Right cardiac atrium (tissue), 5 donors: Measurements from ENCODE around the gene TIGD1. TPM values are rescaled to one million over a fixed set of nuclear protein-coding genes. Genes with fewer than 3 reads are reported as not detected.
A peak's percentile ranks its signal among the peaks of the same experiment; 100 is the strongest.

Experiments used
- ATAC-seq, 2 donors: fragments of 200-7000 bp; cut with Tn5 transposase; one replicate each; pipeline versions ENCODE4 v1.8.0 to v1.9.1; 2020; ENCODE audit warnings: moderate library complexity in 2 of 2, mild to moderate bottlenecking in 1 of 2
- DNase-seq, 3 donors: peaks; one replicate each; pipeline ENCODE4 v3.0.0-alpha.2; 2020
- H3K27ac ChIP-seq: one replicate; pipeline ENCODE4 v1.5.1; 2013; ENCODE audit warnings: mild to moderate bottlenecking, low read length, control low read depth, moderate library complexity
- H3K27me3 ChIP-seq: one replicate; pipeline ENCODE4 v1.6.1; 2013; ENCODE audit not compliant: control insufficient read depth, insufficient read depth
- H3K4me1 ChIP-seq: one replicate; pipeline ENCODE4 v1.6.1; 2013; ENCODE audit warnings: low read length; ENCODE audit not compliant: control insufficient read depth, insufficient read depth
- H3K4me3 ChIP-seq: one replicate; pipeline ENCODE4 v1.5.1; 2013; ENCODE audit warnings: low read length, control low read depth
- H3K9me3 ChIP-seq: one replicate; pipeline ENCODE4 v1.6.1; 2013; ENCODE audit warnings: low read length; ENCODE audit not compliant: control insufficient read depth
- WGBS: extraction: QIAGEN DNeasy Blood & Tissue Kit; methylation state at CpG from one replicate; pipeline ENCODE4 v1.1.7; 2013; 5-methylcytosine and 5-hydroxymethylcytosine counted together
- intact Hi-C, 4 donors: fragments of 100-400 bp; cut with DNase I; formaldehyde crosslinking; loops; one replicate each; pipeline versions ENCODE4 v1.11.0 to v1.14.0; 2022 to 2023
- polyA plus RNA-seq: library from polyadenylated mRNA; stranded (reverse); fragments of 200-250 nt; gene quantifications from one replicate; pipeline ENCODE4 v1.2.3, GENCODE V29; 2013
- total RNA-seq, 4 donors: library from RNA; stranded (reverse); fragmentation: NEBNext Ultra II Directional; extraction: Animal tissue kit (Norgen Biotek cat#: 25700); gene quantifications; one replicate each; pipeline ENCODE4 v1.2.1, GENCODE V29; 2021
- donor health status: healthy with polysubstance abuse.
- donor health status: DM: no; HTN: yes; CAD: no.
- donor health status: DM: no; HTN: no; CAD: no.
- donor health status: DM: no; HTN: yes; CAD: no; lungs with severe emphysema.
- donor health status: DM: yes; HTN: yes; CAD: no.

The TIGD1 gene
- total and polyA plus RNA-seq, 5 donors: 1.9 to 3.3 (median 3.1) TPM

DNA sequence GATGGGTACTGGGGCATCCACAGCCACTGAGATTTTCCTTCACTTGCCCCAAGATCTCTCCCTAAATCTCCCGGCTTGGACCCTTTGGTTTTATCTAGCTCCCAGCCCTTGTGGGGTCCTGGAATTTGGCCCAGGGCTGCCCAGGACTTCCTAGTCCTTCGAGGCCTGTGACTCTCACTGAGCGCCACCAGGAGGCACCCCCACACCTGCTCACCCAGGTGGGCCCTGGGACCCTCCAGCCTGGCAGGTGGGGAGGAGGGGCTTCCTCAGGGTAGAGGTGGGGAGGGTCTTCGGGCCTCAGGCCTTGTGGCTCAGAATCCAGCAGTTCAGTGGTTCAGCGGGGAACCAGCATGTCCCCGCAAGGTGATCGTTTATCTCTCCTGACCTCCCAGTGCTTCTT is 42.1 kb downstream of the TIGD1 start:
- 75% methylated on average over 7 of the region's 7 CpGs for WGBS

DNA sequence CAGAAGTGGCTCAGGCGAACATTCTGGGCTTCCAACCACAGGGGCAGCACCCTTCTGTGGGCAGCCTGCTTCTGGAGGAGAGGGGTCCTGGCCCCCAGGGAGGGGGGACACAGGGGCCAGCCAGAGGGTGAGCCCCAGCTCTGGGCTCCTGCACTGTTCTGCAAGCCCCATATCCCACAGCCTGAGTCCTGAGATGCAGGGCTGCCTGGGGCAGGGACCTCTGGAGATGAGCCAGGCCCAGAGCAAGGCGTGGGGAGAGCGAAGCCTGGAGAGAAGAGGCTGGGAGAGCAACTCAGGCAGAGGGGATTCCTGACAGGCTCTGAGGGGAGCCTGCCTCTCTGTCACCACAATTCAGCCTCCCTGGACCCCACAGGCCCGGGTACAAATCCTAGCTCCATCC is 43.6 kb downstream of the TIGD1 start:
- WGBS: 78% methylated on average over 4 of the region's 4 CpGs
- no peak for ATAC-seq
- H3K4me3 ChIP-seq: no peak overlapping the region
- DNase-seq: peak in 1 of 3 donors; percentile 29
- intact Hi-C loops: no loop called here
- H3K9me3 ChIP-seq: no peaks in the 10 kb centered on the region
- H3K27me3 ChIP-seq: no peaks in the 10 kb centered on the region
- H3K4me1 ChIP-seq: no peaks in the 10 kb centered on the region
- H3K27ac ChIP-seq: no peak overlapping the region

More for the DNA sequence above, 42.1 kb downstream of the TIGD1 start:
- ATAC-seq: no peak
- H3K4me3 ChIP-seq: no peak overlapping the region
- peak in 1 of 3 donors; percentile 18 for DNase-seq
- H3K27me3 ChIP-seq: no peaks in the 10 kb centered on the region
- H3K27ac ChIP-seq: no peak overlapping the region
- H3K4me1 ChIP-seq: no peaks in the 10 kb centered on the region
- intact Hi-C loops: no loop called here
- H3K9me3 ChIP-seq: no peaks in the 10 kb centered on the region

DNA sequence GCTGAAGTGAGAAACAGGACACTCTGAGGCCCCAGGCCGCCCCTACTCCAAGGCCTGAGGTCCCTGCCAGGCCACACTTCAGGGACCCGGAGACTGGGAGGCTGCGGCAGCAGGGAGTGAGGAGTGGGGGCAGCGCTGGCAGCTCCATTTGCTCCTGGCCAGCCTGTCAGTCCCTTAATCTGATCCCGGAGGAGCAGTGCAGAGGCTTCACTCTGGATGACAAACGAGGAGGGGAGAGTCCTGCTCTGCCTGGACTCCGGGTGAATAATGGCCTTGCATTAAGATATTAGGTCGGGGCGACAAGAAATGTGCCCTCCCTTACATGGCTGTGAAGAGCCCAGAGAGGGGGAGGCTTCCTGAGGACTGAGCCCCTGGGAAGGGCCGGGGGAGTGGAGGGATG is 44.5 kb downstream of the TIGD1 start:
- H3K4me3 ChIP-seq: no peak overlapping the region
- 47% methylated on average over 10 of the region's 10 CpGs for WGBS
- H3K27ac ChIP-seq: no peak overlapping the region
- intact Hi-C loops: no loop called here
- ATAC-seq (no peak), DNase-seq (peak in 1 of 3 donors; percentile 9)
- no peaks in the 10 kb centered on the region for H3K4me1 ChIP-seq
- no peaks in the 10 kb centered on the region for H3K9me3 ChIP-seq
- H3K27me3 ChIP-seq: no peaks in the 10 kb centered on the region

DNA sequence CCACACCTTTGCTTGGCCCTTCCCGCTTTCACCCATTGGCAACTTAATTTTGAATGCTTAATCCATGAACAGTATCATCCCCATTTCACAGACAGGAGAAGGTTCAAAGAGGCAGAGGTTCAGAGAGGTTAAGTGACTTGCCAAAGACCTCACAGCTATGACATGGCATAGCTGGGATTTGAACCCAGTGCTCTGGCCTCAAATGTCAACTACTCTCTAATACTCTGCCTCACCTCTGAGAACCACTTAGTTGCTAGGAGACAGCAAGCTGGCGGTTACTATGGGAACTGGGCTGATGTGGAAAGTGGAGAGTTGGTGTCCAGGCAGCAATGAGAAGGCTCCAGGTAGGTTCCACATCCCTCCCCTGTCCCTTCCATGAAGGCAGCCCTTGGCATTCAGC is 45.9 kb downstream of the TIGD1 start:
- 81% methylated on average over 2 of the region's 2 CpGs for WGBS
- ATAC-seq (no peak), DNase-seq (peak in 1 of 3 donors; percentile 12)
- Histone ChIP-seq H3K27me3 (no peaks in the 10 kb centered on the region), H3K4me3 (no peak overlapping the region), H3K4me1 (no peaks in the 10 kb centered on the region), H3K27ac (no peak overlapping the region), H3K9me3 (no peaks in the 10 kb centered on the region)
- intact Hi-C loops: no loop called here

DNA sequence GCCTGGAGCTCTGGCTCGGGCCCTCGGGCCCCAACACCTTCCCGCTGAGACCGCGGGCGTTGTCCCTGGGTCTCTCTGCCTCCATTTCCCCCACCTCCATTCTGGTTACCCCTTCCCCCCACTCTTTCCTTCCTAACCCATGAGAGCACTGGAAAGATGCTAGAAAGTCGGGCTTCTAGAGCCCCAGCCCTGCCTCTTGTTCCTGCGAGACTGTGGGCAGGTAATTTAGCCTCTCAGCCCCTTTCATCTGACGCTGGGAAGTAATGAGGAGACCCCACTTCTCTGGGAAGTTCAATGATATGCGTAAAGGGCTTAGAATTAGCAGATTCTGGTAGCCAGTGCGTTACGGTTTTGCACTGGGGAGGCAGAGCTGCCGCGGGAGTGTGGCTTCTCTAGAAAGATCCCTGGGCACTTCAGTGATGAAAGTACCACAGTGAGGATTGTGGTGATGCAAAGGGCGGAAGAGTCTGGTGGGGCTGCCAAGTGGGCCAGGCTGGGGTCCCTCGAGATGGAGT is 46.5 kb downstream of the TIGD1 start:
- no peak overlapping the region for H3K27ac ChIP-seq
- DNase-seq: peak in 1 of 3 donors; percentile 33
- H3K27me3 ChIP-seq: no peaks in the 10 kb centered on the region
- H3K9me3 ChIP-seq: no peaks in the 10 kb centered on the region
- intact Hi-C loops: no loop called here
- ATAC-seq: no peak
- no peak overlapping the region for H3K4me3 ChIP-seq
- no peaks in the 10 kb centered on the region for H3K4me1 ChIP-seq
- WGBS: 26% methylated on average over 16 of the region's 16 CpGs

DNA sequence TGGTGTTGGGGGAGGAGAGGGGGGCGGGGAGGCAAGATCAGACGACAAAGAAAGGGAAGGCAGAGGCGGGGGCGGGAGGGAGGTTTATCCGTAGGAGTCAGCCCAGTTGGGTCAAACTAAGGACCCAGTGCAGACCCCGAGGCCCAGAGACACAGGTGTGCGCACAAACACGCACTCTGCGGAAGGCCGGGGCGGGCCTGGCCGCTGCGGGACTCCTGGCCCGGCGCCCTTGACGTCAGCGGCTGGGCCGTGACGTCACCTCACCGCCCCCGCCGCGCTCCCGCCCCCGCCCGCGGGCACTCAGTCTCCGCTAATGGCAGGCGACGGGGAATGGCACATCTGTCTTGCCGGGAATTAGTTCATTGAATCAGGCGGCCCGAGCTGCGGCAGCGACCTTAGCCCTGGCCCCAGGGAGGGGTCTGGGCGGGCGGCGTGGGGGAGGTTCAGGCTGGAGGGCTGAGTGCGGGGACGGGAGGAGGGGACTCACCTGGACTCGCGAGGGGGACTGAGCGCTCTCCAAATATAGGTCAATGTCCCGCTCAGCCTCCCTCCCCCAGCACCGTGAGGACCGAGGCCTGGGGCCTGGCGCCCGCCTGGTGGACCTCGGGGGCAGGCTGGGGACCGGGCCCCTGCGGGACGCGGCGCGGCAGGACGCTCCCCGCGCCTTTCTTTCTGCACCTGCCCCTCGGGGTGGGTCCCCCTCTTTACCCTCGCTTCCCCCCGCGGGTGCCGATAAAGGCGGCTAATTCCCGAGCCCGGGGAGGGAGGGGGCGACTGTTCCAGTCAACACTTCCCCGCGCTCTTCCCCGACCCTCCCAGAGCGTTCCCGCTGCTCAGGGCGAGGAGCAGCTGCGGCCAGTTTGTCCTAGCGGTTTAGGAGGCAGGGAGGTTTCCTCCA is 47.2 kb downstream of the TIGD1 start:
- H3K4me3 ChIP-seq: peak overlapping the region; percentile 51
- ATAC-seq (peak; percentile 72 to 75), DNase-seq (peak; percentile 60 to 79 (median 79))
- H3K27me3 ChIP-seq: no peaks in the 10 kb centered on the region
- intact Hi-C loops: no loop called here
- no peak overlapping the region for H3K27ac ChIP-seq
- no peaks in the 10 kb centered on the region for H3K9me3 ChIP-seq
- H3K4me1 ChIP-seq: no peaks in the 10 kb centered on the region
- WGBS: 1% methylated on average over 74 of the region's 75 CpGs

DNA sequence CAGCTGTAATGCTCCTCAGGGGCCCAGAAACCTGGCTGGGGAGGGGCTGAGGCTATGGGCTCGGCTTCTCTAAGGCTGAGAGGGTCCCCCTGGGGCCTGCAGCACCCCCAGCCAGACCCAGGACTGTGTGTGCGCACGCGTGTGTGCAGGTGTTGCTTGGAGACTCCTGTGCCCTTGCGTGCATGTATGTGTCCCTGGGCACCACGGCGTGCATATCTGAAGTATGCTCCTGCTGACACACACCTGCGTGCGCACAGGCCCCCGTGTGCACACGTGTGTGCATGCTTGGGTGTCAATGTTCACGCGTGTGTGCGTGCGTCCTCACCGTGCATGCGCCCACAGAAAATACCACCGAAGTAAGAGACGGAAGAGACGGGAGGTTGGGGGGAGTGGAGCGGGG is 47.8 kb downstream of the TIGD1 start:
- Histone ChIP-seq H3K27ac (no peak overlapping the region), H3K4me3 (peak overlapping the region; percentile 51)
- ATAC-seq: peak; percentile 3 to 8

DNA sequence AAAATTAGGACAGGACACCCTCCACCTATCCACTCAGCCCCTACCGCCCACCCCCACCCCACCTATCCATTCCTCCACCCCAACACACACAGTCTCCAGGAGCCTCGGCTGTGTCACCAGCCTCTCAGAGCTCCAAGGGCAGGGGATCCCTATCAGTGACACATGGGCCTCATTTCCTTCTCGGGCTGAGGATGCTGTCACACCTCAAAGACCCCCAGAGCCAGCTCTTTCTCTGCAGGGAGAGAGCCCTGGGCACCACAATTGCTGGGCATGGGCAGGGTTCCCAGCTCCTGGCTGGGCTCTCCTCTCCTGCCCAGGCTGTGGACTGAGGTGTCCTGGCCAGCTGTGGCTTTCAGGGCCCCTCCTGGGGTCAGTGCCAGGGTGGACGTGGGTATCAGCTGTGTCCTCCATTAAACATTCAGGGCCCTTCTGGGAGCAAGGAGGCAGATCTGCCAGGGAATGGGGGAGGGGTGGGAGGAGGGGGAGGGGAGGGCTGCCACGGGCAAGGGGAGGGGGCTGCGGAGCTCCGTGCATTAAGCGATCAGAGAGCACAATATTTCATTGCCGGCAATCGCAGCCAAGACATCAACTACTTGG is 48.5 kb downstream of the TIGD1 start:
- 53% methylated on average over 10 of the region's 10 CpGs for WGBS

More for the DNA sequence above, 47.8 kb downstream of the TIGD1 start:
- no peaks in the 10 kb centered on the region for H3K27me3 ChIP-seq
- intact Hi-C loops: no loop called here
- DNase-seq: peak in 1 of 3 donors; percentile 47
- no peaks in the 10 kb centered on the region for H3K9me3 ChIP-seq
- no peaks in the 10 kb centered on the region for H3K4me1 ChIP-seq
- 28% methylated on average over 21 of the region's 21 CpGs for WGBS

DNA sequence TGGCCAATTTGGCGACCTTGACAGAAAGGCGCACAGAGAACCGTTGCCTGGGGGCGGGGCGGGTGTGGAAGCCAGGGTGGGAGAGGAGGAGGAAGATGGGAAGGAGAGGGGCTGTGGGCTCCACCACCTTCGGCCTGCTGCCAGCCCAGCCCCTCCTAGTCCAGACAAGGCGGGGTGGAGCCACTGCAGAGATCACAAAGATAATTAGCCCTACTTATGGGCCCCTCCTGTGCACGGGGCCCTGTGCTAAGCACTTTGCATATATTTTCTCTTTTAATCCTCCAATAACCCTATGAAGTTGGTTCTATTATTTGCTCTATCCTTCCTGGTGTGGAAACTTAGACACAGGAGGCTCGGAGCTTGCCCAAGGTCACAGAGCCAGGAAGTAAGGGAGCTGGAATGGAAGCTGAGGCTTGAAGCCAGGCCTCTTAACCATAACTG is 49.0 kb downstream of the TIGD1 start:
- Histone ChIP-seq H3K4me1 (no peaks in the 10 kb centered on the region), H3K9me3 (no peaks in the 10 kb centered on the region), H3K27ac (no peak overlapping the region), H3K4me3 (no peak overlapping the region), H3K27me3 (no peaks in the 10 kb centered on the region)
- peak in 1 of 3 donors; percentile 48 for DNase-seq
- intact Hi-C loops: no loop called here
- 79% methylated on average over 9 of the region's 9 CpGs for WGBS
- no peak for ATAC-seq

More for the DNA sequence above, 48.5 kb downstream of the TIGD1 start:
- H3K27ac ChIP-seq: no peak overlapping the region
- no peaks in the 10 kb centered on the region for H3K4me1 ChIP-seq
- ATAC-seq (no peak), DNase-seq (peak in 1 of 3 donors; percentile 35)
- H3K27me3 ChIP-seq: no peaks in the 10 kb centered on the region
- H3K9me3 ChIP-seq: no peaks in the 10 kb centered on the region
- intact Hi-C loops: no loop called here
- no peak overlapping the region for H3K4me3 ChIP-seq

DNA sequence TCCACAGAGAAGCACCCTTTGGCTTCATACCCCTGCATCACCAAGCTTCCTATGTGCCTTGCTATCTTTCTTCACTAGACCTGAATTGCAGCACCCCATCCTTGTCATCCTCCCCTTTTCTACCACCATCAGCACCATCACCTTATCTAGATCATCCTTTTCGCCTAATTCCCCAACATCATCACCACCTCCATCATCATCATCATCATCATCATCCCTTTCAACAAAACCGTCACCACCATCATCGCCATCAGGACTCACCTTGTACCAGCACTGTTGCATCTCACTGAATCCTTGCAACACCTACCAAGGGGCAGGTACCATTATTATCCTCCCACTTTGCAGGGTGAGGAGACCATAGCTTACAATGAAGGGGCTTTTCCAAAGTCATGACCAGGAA is 51.9 kb downstream of the TIGD1 start:
- H3K27ac ChIP-seq: no peak overlapping the region
- no peaks in the 10 kb centered on the region for H3K27me3 ChIP-seq
- H3K4me1 ChIP-seq: no peaks in the 10 kb centered on the region
- no peaks in the 10 kb centered on the region for H3K9me3 ChIP-seq
- 94% methylated on average over 3 of the region's 3 CpGs for WGBS
- intact Hi-C loops: no loop called here
- DNase-seq: no peak
- no peak overlapping the region for H3K4me3 ChIP-seq
- ATAC-seq: no peak
